Osteocyte (in vitro differentiated cells): Measurements from ENCODE around the gene TACC2. TPM values are rescaled to one million over a fixed set of nuclear protein-coding genes. Genes with fewer than 3 reads are reported as not detected.
"Not testable (repeated sequence)": the region's sequence is repeated elsewhere in the genome, so short reads cannot be mapped to it uniquely, and the experiment has no call there.

Source experiments
- DNase-seq: peaks from one replicate; pipeline ENCODE4 v3.0.0; 2021; ENCODE audit warnings: mixed read lengths; ENCODE audit not compliant: unreplicated experiment; ENCODE audit errors: extremely low spot score
- H3K27ac Mint-ChIP-seq: one replicate; pipeline ENCODE4 v1.8.0; 2021; ENCODE audit warnings: mild to moderate bottlenecking, mixed read lengths; ENCODE audit not compliant: unreplicated experiment
- H3K27me3 Mint-ChIP-seq: one replicate; pipeline ENCODE4 v1.8.0; 2021; ENCODE audit warnings: mixed read lengths; ENCODE audit not compliant: unreplicated experiment
- H3K36me3 Mint-ChIP-seq: one replicate; pipeline ENCODE4 v1.8.0; 2021; ENCODE audit warnings: mixed read lengths; ENCODE audit not compliant: unreplicated experiment
- H3K4me1 Mint-ChIP-seq: one replicate; pipeline ENCODE4 v1.8.0; 2021; ENCODE audit warnings: mixed read lengths; ENCODE audit not compliant: unreplicated experiment
- H3K4me3 Mint-ChIP-seq: one replicate; pipeline ENCODE4 v1.8.0; 2021; ENCODE audit warnings: mild to moderate bottlenecking, moderate library complexity, mixed read lengths; ENCODE audit not compliant: unreplicated experiment
- H3K9me3 Mint-ChIP-seq: one replicate; pipeline ENCODE4 v1.8.0; 2021; ENCODE audit warnings: mixed read lengths; ENCODE audit not compliant: unreplicated experiment
- CTCF ChIP-seq: fragments of 200-600 bp; sonication (generic); IDR thresholded peaks from 2 replicates; pipeline ENCODE4 v1.5.0; 2021; ENCODE audit warnings: antibody characterized with exemption, mild to moderate bottlenecking, moderate library complexity
- total RNA-seq: library from RNA; stranded (reverse); gene quantifications from 2 replicates; pipeline ENCODE4 v1.2.1, GENCODE V29; 2021

Gene TACC2
- total RNA-seq, 1 donor from 2014 or later: 64.2 TPM

GRCh38 chr10:122201401-122201800 lies 212.4 kb downstream of the TACC2 start:
- peaks cover 1% of the 10 kb centered on the region for H3K4me1 Mint-ChIP-seq
- peaks cover 22% of the 10 kb centered on the region for H3K36me3 Mint-ChIP-seq
- no peak for TF ChIP-seq CTCF
- H3K9me3 Mint-ChIP-seq: no peaks in the 10 kb centered on the region
- DNase-seq: no peak
- H3K27ac Mint-ChIP-seq: no peak overlapping the region
- no peaks in the 10 kb centered on the region for H3K27me3 Mint-ChIP-seq
- no peak overlapping the region for H3K4me3 Mint-ChIP-seq

DNA sequence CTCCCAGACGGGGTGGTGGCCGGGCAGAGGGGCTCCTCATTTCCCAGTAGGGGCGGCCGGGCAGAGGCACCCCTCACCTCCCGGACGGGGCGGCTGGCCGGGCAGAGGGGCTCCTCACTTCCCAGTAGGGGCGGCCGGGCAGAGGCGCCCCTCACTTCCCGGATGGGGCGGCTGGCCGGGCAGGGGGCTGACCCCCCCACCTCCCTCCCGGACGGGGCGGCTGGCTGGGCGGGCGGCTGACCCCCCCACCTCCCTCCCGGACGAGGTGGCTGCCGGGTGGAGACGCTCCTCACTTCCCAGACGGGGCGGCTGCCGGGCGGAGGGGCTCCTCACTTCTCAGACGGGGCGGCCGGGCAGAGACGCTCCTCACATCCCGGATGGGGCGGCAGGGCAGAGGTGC lies 214.2 kb downstream of the TACC2 start:
- H3K4me1 Mint-ChIP-seq, H3K9me3 Mint-ChIP-seq, DNase-seq, H3K27me3 Mint-ChIP-seq, H3K4me3 Mint-ChIP-seq, H3K27ac Mint-ChIP-seq: not testable (repeated sequence)
- peaks cover 19% of the 10 kb centered on the region for H3K36me3 Mint-ChIP-seq

- Mint-ChIP-seq H3K27ac (no peak overlapping the region), H3K36me3 (peaks cover 13% of the 10 kb centered on the region), H3K9me3 (no peaks in the 10 kb centered on the region), H3K4me3 (no peak overlapping the region), H3K27me3 (no peaks in the 10 kb centered on the region), H3K4me1 (peaks cover 5% of the 10 kb centered on the region)
- TF ChIP-seq CTCF: no peak
- no peak for DNase-seq
Measured at GRCh38 chr10:122204691-122205489, 215.9 kb downstream of the TACC2 start.

GRCh38 chr10:122206471-122207065 lies 217.6 kb downstream of the TACC2 start:
- Mint-ChIP-seq H3K36me3 (peaks cover 18% of the 10 kb centered on the region), H3K4me1 (peaks cover 5% of the 10 kb centered on the region), H3K27me3 (no peaks in the 10 kb centered on the region), H3K4me3 (no peak overlapping the region), H3K27ac (no peak overlapping the region), H3K9me3 (no peaks in the 10 kb centered on the region)
- TF ChIP-seq CTCF: no peak
- DNase-seq: no peak

DNA sequence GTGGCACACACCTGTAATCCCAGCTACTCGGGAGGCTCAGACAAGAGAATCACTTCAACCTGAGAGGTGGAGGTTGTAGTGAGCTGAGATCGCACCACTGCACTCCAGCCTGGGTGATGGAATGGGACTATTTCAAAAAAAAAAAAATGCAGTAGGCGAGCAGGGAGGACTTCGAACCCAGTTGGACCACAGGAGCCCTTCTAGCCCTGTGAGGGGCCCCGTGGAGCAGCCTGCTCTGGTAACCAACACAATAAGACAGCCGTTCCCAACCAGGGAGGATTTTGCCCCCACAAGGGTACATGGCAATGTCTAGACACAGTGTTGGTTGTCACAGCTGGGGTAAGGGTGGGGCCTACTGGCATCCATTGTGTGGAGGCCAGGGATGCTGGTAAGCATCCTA lies 218.2 kb downstream of the TACC2 start:
- TF ChIP-seq CTCF: no peak
- no peak for DNase-seq
- H3K4me3 Mint-ChIP-seq: no peak overlapping the region
- no peaks in the 10 kb centered on the region for H3K27me3 Mint-ChIP-seq
- H3K27ac Mint-ChIP-seq: no peak overlapping the region
- H3K4me1 Mint-ChIP-seq: peaks cover 5% of the 10 kb centered on the region
- H3K36me3 Mint-ChIP-seq: peaks cover 23% of the 10 kb centered on the region
- H3K9me3 Mint-ChIP-seq: no peaks in the 10 kb centered on the region
